Sigmoid colon (tissue), 4 donors: Measurements from ENCODE around the gene WDFY4.

ENCODE experiments used
- POLR2A ChIP-seq, 2 donors: fragments of 450-650 bp; IDR thresholded peaks; one replicate each; pipeline ENCODE4 v1.6.1; 2016; ENCODE audit warnings: antibody characterized with exemption in 2 of 2, mild to moderate bottlenecking in 2 of 2, moderate library complexity in 2 of 2
- POLR2AphosphoS5 ChIP-seq, 4 donors: sonication (generic); formaldehyde crosslinking; IDR thresholded peaks; one replicate each; pipeline ENCODE4 v1.6.1; 2017; ENCODE audit warnings: antibody characterized with exemption in 4 of 4
- TF ChIP-seq, protein P1 (sequence below), 4 experiments: fragments of 450-650 bp in 3 of 4; fragments of 200-600 bp in 1 of 4; IDR thresholded peaks; one replicate each; pipeline ENCODE4 v1.5.1; 2016 to 2019; ENCODE audit warnings: antibody characterized with exemption in 4 of 4, mild to moderate bottlenecking in 3 of 4, moderate library complexity in 2 of 4

DNA sequence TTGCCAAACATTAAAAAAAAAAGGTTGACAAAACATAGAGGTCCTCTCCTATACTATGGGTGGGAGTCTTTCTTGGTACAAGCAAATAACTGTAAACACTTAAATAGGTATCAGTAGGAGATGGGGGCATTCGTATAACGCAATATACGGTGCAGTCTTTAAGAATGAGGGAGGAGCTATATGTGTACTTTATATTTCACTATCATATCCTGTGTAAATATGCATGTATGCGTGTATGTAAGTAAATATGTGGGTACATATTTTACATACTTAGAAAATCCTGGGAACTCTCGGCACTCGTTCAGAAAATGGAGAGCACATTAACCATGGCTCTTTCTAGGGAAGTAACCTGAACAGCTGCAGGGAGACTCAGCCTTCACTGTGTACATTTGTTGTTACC, 337.0 kb downstream of the WDFY4 start:
- no peak for TF ChIP-seq POLR2A (IDR thresholded peaks at IDR 0.05)
- TF ChIP-seq, protein P1, sequence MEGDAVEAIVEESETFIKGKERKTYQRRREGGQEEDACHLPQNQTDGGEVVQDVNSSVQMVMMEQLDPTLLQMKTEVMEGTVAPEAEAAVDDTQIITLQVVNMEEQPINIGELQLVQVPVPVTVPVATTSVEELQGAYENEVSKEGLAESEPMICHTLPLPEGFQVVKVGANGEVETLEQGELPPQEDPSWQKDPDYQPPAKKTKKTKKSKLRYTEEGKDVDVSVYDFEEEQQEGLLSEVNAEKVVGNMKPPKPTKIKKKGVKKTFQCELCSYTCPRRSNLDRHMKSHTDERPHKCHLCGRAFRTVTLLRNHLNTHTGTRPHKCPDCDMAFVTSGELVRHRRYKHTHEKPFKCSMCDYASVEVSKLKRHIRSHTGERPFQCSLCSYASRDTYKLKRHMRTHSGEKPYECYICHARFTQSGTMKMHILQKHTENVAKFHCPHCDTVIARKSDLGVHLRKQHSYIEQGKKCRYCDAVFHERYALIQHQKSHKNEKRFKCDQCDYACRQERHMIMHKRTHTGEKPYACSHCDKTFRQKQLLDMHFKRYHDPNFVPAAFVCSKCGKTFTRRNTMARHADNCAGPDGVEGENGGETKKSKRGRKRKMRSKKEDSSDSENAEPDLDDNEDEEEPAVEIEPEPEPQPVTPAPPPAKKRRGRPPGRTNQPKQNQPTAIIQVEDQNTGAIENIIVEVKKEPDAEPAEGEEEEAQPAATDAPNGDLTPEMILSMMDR (IDR thresholded peaks at IDR 0.05), result no peak
- no peak for TF ChIP-seq POLR2AphosphoS5 (IDR thresholded peaks at IDR 0.05)
